Dedifferentiated amniotic fluid mesenchymal stem cell (primary cell): ENCODE measurements around the gene BLOC1S1.

Experiments
- DNase-seq: peaks from one replicate; pipeline ENCODE4 v3.0.0-alpha.2; 2016; ENCODE audit errors: extremely low spot score

BLOC1S1 gene

GRCh38 chr12:55727643-55728185, 11.9 kb downstream of the BLOC1S1 start:
- DNase-seq: peak; percentile 36

- no peak for DNase-seq
Observed at GRCh38 chr12:55728186-55728938, 12.5 kb downstream of the BLOC1S1 start.

- peak; percentile 89 for DNase-seq
Observed at GRCh38 chr12:55728939-55729818, 13.3 kb downstream of the BLOC1S1 start, which contains the start of gene CD63. Gene CD63 (minus strand): TSS chr12:55729009. CDS start chr12:55728341, 668 bp downstream.

GRCh38 chr12:55729819-55730818, 14.3 kb downstream of the BLOC1S1 start:
- DNase-seq: no peak

- DNase-seq: no peak
Observed at GRCh38 chr12:55732288-55732687, 16.4 kb downstream of the BLOC1S1 start.

- no peak for DNase-seq
Observed at GRCh38 chr12:55733021-55733555, 17.2 kb downstream of the BLOC1S1 start.

- no peak for DNase-seq
Observed at GRCh38 chr12:55733858-55734257, 18.0 kb downstream of the BLOC1S1 start.

GRCh38 chr12:55734595-55734994, 18.7 kb downstream of the BLOC1S1 start:
- no peak for DNase-seq

GRCh38 chr12:55736076-55736475, 20.2 kb downstream of the BLOC1S1 start:
- no peak for DNase-seq

- DNase-seq: no peak
Observed at GRCh38 chr12:55736780-55737580, 21.1 kb downstream of the BLOC1S1 start.

- DNase-seq: no peak
Observed at GRCh38 chr12:55737581-55738122, 21.8 kb downstream of the BLOC1S1 start.

GRCh38 chr12:55738123-55739024, 22.5 kb downstream of the BLOC1S1 start:
- peak; percentile 91 for DNase-seq

- no peak for DNase-seq
Observed at GRCh38 chr12:55739025-55739378, 23.2 kb downstream of the BLOC1S1 start.

- no peak for DNase-seq
Observed at GRCh38 chr12:55741931-55742680, 26.3 kb downstream of the BLOC1S1 start.

GRCh38 chr12:55742719-55743405, 27.0 kb downstream of the BLOC1S1 start, which contains the start of gene GDF11:
Gene GDF11 (plus strand): TSS chr12:55743122. CDS start chr12:55743317, 195 bp downstream.
- DNase-seq: peak; percentile 75

GRCh38 chr12:55743406-55744339, 27.8 kb downstream of the BLOC1S1 start:
- peak; percentile 51 for DNase-seq
